PC-3 (cell line): ENCODE results near the gene TBL3. TPM values are rescaled to one million over a fixed set of nuclear protein-coding genes. Genes with fewer than 3 reads are reported as not detected.

Experiments
- ATAC-seq: fragments of 200-7000 bp; cut with Tn5 transposase; 2 replicates; pipeline ENCODE4 v1.9.1; 2020; ENCODE audit warnings: mild to moderate bottlenecking, moderate library complexity
- BruUV-seq: library from RNA; stranded (reverse); fragments of 400-500 nt; replicated peaks from 2 replicates; lab custom pipeline; 2021; lab: Mats Ljungman, UMichigan
- CTCF ChIA-PET: fragments of 300-600 bp; sonication (Branson Sonifier 250); formaldehyde crosslinking; loops from one replicate; lab custom pipeline; 2022; ENCODE audit warnings: antibody characterized with exemption; lab: Charles Lee
- POLR2A ChIA-PET: fragments of 300-600 bp; sonication (Branson Sonifier 250); formaldehyde crosslinking; loops from one replicate; lab custom pipeline; 2022; ENCODE audit warnings: antibody characterized with exemption; ENCODE audit not compliant: unreplicated experiment; lab: Charles Lee
- DNase-seq: peaks from one replicate; pipeline ENCODE4 v3.0.0-alpha.2; 2015
- H2AFZ ChIP-seq: fragments of 300-600 bp; sonication (generic); 2 replicates; pipeline ENCODE4 v1.6.0; 2016; ENCODE audit warnings: antibody characterized with exemption, low read length
- H3F3A ChIP-seq: fragments of 300-600 bp; sonication (generic); one replicate; pipeline ENCODE4 v1.6.0; 2017; ENCODE audit warnings: antibody characterized with exemption, low read length, control low read depth, mild to moderate bottlenecking; ENCODE audit not compliant: unreplicated experiment
- H3K27ac ChIP-seq: fragments of 300-600 bp; sonication (generic); 2 replicates; pipeline ENCODE4 v1.5.1; 2016; ENCODE audit warnings: mild to moderate bottlenecking, low read length
- H3K27me3 ChIP-seq: fragments of 300-600 bp; sonication (generic); 2 replicates; pipeline ENCODE4 v1.6.1; 2016; ENCODE audit warnings: low read length, mixed read lengths
- H3K36me3 ChIP-seq: fragments of 300-600 bp; sonication (generic); 2 replicates; pipeline ENCODE4 v1.6.1; 2016; ENCODE audit warnings: low read depth, mixed run types, low read length, mixed read lengths
- H3K4me1 ChIP-seq: fragments of 300-600 bp; sonication (generic); 2 replicates; pipeline ENCODE4 v1.5.1; 2016; ENCODE audit warnings: low read length; ENCODE audit not compliant: insufficient read depth
- H3K4me2 ChIP-seq: fragments of 300-600 bp; sonication (generic); 2 replicates; pipeline ENCODE4 v1.6.0; 2016; ENCODE audit warnings: low read length
- H3K4me3 ChIP-seq: fragments of 300-600 bp; sonication (generic); 2 replicates; pipeline ENCODE4 v1.5.1; 2016; ENCODE audit warnings: mild to moderate bottlenecking, low read length, mixed read lengths
- H3K79me2 ChIP-seq: fragments of 300-600 bp; sonication (generic); 2 replicates; pipeline ENCODE4 v1.6.1; 2017; ENCODE audit warnings: low read length, mixed read lengths
- H3K9ac ChIP-seq: fragments of 300-600 bp; sonication (generic); 2 replicates; pipeline ENCODE4 v1.6.0; 2016; ENCODE audit warnings: mild to moderate bottlenecking, low read length
- H3K9me2 ChIP-seq: fragments of 300-600 bp; sonication (generic); replicated peaks from 2 replicates; pipeline ENCODE4 v1.6.1; 2016; ENCODE audit warnings: mixed run types, low read length, mixed read lengths
- H3K9me3 ChIP-seq: fragments of 300-600 bp; sonication (generic); 2 replicates; pipeline ENCODE4 v1.6.1; 2016; ENCODE audit warnings: low read length, mixed read lengths
- H4K20me1 ChIP-seq: fragments of 300-600 bp; sonication (generic); 2 replicates; pipeline ENCODE4 v1.6.1; 2016; ENCODE audit warnings: low read length, mixed read lengths
- EZH2 ChIP-seq: fragments of 300-600 bp; sonication (generic); IDR thresholded peaks from one replicate; pipeline ENCODE4 v1.6.1; 2017; ENCODE audit warnings: antibody characterized with exemption, mild to moderate bottlenecking, low read length; ENCODE audit not compliant: unreplicated experiment
- EZH2phosphoT487 ChIP-seq: fragments of 300-600 bp; sonication (generic); IDR thresholded peaks from 2 replicates; pipeline ENCODE4 v1.6.1; 2018; ENCODE audit warnings: mild to moderate bottlenecking, antibody characterized with exemption, low read length, borderline replicate concordance
- intact Hi-C: fragments of 100-400 bp; cut with micrococcal nuclease; formaldehyde crosslinking; loops from 2 replicates; pipeline ENCODE4 v1.9.0; 2023
- total RNA-seq: library from RNA; depleted of rRNA; stranded (reverse); fragments of >200 nt; gene quantifications from 2 replicates; pipeline ENCODE4 v1.2.3, GENCODE V29; 2014
- TF ChIP-seq, protein P1 (sequence below): fragments of 300-600 bp; sonication (generic); conservative IDR thresholded peaks from 2 replicates; pipeline ENCODE4 v1.5.1; 2017; ENCODE audit warnings: antibody characterized with exemption, low read depth, mild to moderate bottlenecking, low read length

Gene TBL3
- total RNA-seq, 1 experiment from 2014 or later, result 71.5 TPM

DNA sequence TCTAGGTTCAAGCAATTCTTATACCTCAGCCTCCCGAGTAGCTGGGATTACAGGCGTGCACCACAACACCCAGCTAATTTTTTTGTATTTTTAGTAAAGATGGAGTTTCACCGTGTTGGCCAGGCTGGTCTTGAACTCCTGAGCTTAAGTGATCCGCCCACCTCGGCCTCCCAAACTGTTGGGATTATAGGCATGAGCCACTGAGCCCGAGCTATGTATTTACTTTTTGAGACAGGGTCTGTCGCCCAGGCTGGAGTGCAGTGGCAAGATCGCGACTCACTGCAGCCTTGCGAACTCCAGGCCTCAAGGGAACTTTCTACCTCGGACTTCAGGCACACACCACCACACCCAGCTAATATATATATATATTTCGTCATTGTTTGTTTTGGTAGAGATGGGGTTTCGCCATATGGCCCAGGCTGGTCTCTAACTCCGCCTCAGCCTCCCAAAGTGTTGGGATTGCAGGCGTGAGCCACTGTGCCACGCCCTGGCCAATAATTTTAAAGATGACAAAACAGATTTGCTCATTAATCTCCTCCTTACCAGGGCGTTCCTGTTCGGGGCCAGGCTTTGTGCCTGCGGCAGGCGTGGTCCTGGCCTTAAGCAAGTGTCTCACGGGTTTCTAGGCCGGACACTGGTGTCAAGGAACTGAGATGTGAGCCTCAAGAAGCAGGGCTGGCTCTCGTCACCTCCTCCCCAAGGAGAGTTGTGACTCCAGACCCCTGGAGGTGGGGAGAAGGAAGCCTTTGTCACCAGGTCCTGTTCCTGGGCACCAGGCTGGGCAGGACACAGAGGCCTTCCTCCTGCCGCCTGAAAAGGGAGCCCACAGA lies 43.5 kb downstream of the TBL3 start:
- ChIA-PET CTCF (interaction anchor here (0.6 to 1.1 kb wide), 2 partner anchors 55 to 979 kb away, joined by 3 to 5 read pairs; no protein-coding TSS in a partner anchor), POLR2A (interaction anchor here (0.6 kb wide), 1 partner anchor 30 kb away, joined by 5 read pairs; no protein-coding TSS in a partner anchor)
- BruUV-seq, result TSS peak; percentile 98
- Histone ChIP-seq H4K20me1 (no peaks in the 10 kb centered on the region), H3K79me2 (peaks cover 2% of the 10 kb centered on the region; the same call in 1 of the 2 replicates), H3K4me2 (peak overlapping the region; percentile 59), H3K4me1 (peaks cover 17% of the 10 kb centered on the region), H3K9ac (peak overlapping the region; percentile 49), H2AFZ (peak overlapping the region; percentile 7), H3K36me3 (no peaks in the 10 kb centered on the region), H3F3A (no peaks in the 10 kb centered on the region), H3K27me3 (no peaks in the 10 kb centered on the region), H3K4me3 (peak overlapping the region; percentile 13; the same call in 1 of the 2 replicates), H3K27ac (peak overlapping the region; percentile 87), H3K9me2 (no peaks in the 10 kb centered on the region), H3K9me3 (no peaks in the 10 kb centered on the region)
- intact Hi-C loops, result no loop called here
- DNase-seq, result peak; percentile 92
- ATAC-seq, result peak; percentile 91
- TF ChIP-seq, protein P1, sequence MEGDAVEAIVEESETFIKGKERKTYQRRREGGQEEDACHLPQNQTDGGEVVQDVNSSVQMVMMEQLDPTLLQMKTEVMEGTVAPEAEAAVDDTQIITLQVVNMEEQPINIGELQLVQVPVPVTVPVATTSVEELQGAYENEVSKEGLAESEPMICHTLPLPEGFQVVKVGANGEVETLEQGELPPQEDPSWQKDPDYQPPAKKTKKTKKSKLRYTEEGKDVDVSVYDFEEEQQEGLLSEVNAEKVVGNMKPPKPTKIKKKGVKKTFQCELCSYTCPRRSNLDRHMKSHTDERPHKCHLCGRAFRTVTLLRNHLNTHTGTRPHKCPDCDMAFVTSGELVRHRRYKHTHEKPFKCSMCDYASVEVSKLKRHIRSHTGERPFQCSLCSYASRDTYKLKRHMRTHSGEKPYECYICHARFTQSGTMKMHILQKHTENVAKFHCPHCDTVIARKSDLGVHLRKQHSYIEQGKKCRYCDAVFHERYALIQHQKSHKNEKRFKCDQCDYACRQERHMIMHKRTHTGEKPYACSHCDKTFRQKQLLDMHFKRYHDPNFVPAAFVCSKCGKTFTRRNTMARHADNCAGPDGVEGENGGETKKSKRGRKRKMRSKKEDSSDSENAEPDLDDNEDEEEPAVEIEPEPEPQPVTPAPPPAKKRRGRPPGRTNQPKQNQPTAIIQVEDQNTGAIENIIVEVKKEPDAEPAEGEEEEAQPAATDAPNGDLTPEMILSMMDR, result no peak
- TF ChIP-seq EZH2phosphoT487 (no peak), EZH2 (no peak)

- BruUV-seq, result TSS peak; percentile 90
- CTCF ChIA-PET, result interaction anchor here (0.5 to 1.1 kb wide), 3 partner anchors 26 to 978 kb away, joined by 3 to 6 read pairs (median 5); no protein-coding TSS in a partner anchor
- Histone ChIP-seq H3K27me3 (no peaks in the 10 kb centered on the region; the same call in 1 of the 2 replicates), H3K79me2 (no peaks in the 10 kb centered on the region), H3K4me2 (peak overlapping the region; percentile 59), H3K9me2 (no peaks in the 10 kb centered on the region), H3K9ac (peak overlapping the region; percentile 49), H2AFZ (peak overlapping the region; percentile 7; the same call in 1 of the 2 replicates), H3F3A (no peaks in the 10 kb centered on the region), H4K20me1 (no peaks in the 10 kb centered on the region), H3K27ac (peak overlapping the region; percentile 87), H3K4me1 (peaks cover 13% of the 10 kb centered on the region), H3K4me3 (no peak overlapping the region), H3K36me3 (no peaks in the 10 kb centered on the region), H3K9me3 (no peaks in the 10 kb centered on the region)
- DNase-seq (no peak), ATAC-seq (no peak)
- TF ChIP-seq EZH2phosphoT487 (no peak), EZH2 (no peak)
- TF ChIP-seq, protein P1, result no peak
- POLR2A ChIA-PET, result no interaction called here
- intact Hi-C loops, result no loop called here
These were observed 44.0 kb downstream of the TBL3 start for GRCh38 chr16:2015947-2016208.
